GM12873 (cell line): ENCODE data around the gene HDAC10.

Source experiments
- CTCF ChIP-seq: IDR thresholded peaks from 2 replicates; pipeline ENCODE4 v1.5.1; 2012; ENCODE audit warnings: low read depth, mild to moderate bottlenecking, moderate library complexity, low read length, control low read depth; ENCODE audit not compliant: insufficient read depth; ENCODE audit errors: missing control alignments

HDAC10 gene

GRCh38 chr22:50289151-50289941, 38.3 kb upstream of the HDAC10 start:
- TF ChIP-seq CTCF, result no peak

DNA sequence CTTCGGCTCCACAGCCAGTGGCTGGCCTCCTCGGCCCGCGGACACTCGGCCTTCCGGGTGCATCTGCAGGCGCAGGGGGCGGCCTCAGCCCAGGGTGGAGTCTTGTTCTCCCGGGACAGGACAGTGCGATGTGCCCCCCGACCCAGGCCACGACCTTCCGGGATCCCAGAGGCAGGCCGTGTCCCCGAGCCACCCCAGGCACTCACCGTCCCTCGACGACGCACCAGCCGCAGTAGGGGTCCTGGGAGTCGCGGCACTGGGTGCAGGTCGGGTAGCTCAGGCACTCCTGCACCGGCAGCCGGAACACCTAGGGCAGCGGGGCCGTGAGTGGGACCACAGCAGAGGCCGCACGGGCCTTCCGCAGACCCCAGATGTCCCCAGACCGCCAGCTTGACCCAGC, 36.7 kb upstream of the HDAC10 start:
- TF ChIP-seq CTCF, result no peak

DNA sequence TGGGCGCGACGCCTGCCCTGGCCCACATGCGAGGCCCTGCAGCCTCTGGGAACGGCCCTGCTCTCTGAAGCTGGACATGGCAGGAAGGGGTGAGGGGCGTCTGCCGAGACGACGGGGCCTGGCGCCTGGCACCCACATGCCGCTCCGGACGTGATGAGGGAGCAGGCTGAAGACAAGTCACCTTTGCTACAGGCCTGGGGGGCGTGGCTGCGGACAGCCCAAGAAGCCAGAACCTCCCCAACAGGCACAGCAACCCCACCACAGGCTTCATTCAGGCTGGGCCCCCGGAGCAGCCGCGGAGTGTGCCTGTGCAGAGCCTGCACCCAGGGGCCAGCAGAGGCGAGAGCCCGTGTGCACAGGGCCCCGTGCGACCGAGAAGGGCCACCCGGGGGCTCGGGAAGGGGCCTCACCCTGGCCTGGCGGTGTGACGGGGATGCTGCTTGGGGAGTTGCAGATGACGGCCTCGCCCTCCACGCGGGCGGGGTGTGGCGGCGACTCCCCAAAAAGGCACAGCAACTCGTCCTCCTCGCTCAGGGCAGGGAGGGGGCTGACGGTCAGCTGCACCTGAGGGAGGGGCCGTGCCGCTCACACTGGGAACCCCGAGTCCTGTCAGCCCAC, 35.7 kb upstream of the HDAC10 start:
- no peak for TF ChIP-seq CTCF

GRCh38 chr22:50286275-50286674, 35.2 kb upstream of the HDAC10 start:
- TF ChIP-seq CTCF, result no peak

GRCh38 chr22:50285568-50286229, 34.6 kb upstream of the HDAC10 start:
- TF ChIP-seq CTCF, result no peak

GRCh38 chr22:50284479-50284878, 33.4 kb upstream of the HDAC10 start:
- TF ChIP-seq CTCF, result no peak

- no peak for TF ChIP-seq CTCF
Measured at GRCh38 chr22:50283821-50284220, 32.8 kb upstream of the HDAC10 start.
